GM12891 (cell line): ENCODE results near the gene CARD10.

Experiments used
- DNase-seq: peaks from one replicate; pipeline ENCODE4 v3.0.0; 2011; ENCODE audit warnings: low spot score; ENCODE audit not compliant: insufficient read length
- FAIRE-seq: peaks from 2 replicates; lab custom pipeline; 2011; peaks lifted over from hg19 to GRCh38; lab: Jason Lieb, UNC
- PAX5 ChIP-seq: IDR thresholded peaks from 2 replicates; pipeline ENCODE4 v1.6.1; 2011; ENCODE audit warnings: low read length, moderate library complexity, mild to moderate bottlenecking; ENCODE audit not compliant: insufficient read depth, severe bottlenecking
- POLR2A ChIP-seq: IDR thresholded peaks from 2 replicates; pipeline ENCODE4 v1.6.1; 2011; ENCODE audit warnings: low read depth, low read length, control low read depth
- POLR2AphosphoS5 ChIP-seq: IDR thresholded peaks from 2 replicates; pipeline ENCODE4 v1.6.1; 2011; ENCODE audit warnings: low read depth, low read length, control low read depth
- POU2F2 ChIP-seq: IDR thresholded peaks from 2 replicates; pipeline ENCODE4 v1.6.1; 2011; ENCODE audit warnings: low read depth, mild to moderate bottlenecking, control low read depth, low read length, moderate library complexity
- SPI1 ChIP-seq: IDR thresholded peaks from 2 replicates; pipeline ENCODE4 v1.6.1; 2011; ENCODE audit warnings: low read depth, low read length, control low read depth
- TAF1 ChIP-seq: IDR thresholded peaks from 2 replicates; pipeline ENCODE4 v1.6.1; 2011; ENCODE audit warnings: low read depth, low read length, control low read depth

Gene CARD10

GRCh38 chr22:37508431-37508992, 10.7 kb downstream of the CARD10 start:
- FAIRE-seq: no peak
- DNase-seq: no peak
- TF ChIP-seq POLR2AphosphoS5 (no peak), SPI1 (no peak), TAF1 (no peak), POLR2A (no peak), POU2F2 (no peak), PAX5 (no peak)

DNA sequence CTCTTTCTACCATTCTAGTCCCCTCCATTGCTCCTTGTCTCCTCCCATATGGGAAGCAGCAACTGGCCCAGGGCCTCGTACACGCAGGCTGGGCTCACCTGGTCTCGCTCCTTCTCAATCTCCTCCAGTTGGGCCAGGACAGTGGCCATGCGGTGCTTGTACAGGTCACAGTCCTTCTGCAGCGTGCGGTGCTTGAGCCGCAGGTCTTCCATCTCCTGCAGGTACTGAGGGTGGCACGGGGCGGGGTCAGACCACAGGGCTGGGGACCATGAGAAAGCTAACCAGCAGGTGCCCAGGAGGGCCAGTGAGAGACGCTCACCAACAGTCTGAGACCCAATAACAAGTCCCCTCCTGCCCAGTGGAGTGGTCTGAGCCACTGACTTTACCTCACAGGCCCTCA, 11.5 kb downstream of the CARD10 start:
- FAIRE-seq: no peak

GRCh38 chr22:37505989-37506388, 13.2 kb downstream of the CARD10 start:
- no peak for TF ChIP-seq POU2F2
- TF ChIP-seq POLR2A: no peak
- TF ChIP-seq POLR2AphosphoS5: no peak
- no peak for TF ChIP-seq SPI1
- TF ChIP-seq TAF1: no peak
- no peak for TF ChIP-seq PAX5
- no peak for DNase-seq

More for the DNA sequence above, 11.5 kb downstream of the CARD10 start:
- TF ChIP-seq TAF1 (no peak), POLR2AphosphoS5 (no peak), PAX5 (no peak), POU2F2 (no peak), POLR2A (no peak), SPI1 (no peak)
- DNase-seq: no peak

DNA sequence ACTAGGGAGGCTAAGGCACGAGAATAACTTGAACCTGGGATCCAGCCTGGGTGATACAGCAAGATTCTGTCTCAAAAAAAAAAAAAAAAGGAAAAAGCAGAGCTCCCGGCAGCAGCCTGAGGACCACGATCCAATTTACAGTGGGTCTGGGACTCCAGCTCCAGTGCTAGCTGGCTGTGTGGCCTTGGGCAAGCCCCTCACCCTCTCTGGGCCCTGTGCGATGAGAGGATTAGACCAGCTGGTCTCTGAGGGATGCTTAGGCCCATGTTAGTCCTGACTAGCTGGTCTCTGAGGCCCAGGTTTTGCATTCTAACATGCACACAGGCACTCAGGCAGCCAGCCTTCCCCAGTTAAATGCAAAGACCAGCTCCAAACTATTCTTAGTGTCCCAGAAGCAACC, 13.7 kb downstream of the CARD10 start:
- DNase-seq (no peak), FAIRE-seq (no peak)
- TF ChIP-seq POU2F2 (no peak), PAX5 (no peak), SPI1 (no peak), TAF1 (no peak), POLR2A (no peak), POLR2AphosphoS5 (no peak)

More at GRCh38 chr22:37505989-37506388, 13.2 kb downstream of the CARD10 start:
- no peak for FAIRE-seq

- TF ChIP-seq SPI1 (no peak), POLR2A (no peak)
- FAIRE-seq (no peak), DNase-seq (no peak)
Observed at GRCh38 chr22:37504964-37505363, 14.3 kb downstream of the CARD10 start.

GRCh38 chr22:37503850-37504249, 15.4 kb downstream of the CARD10 start:
- FAIRE-seq: no peak
- no peak for DNase-seq
- TF ChIP-seq TAF1 (no peak), PAX5 (no peak), POLR2AphosphoS5 (no peak), POLR2A (no peak), SPI1 (0 out of 2 replicates have a peak, but pooled peaks have one; percentile 2), POU2F2 (no peak)

DNA sequence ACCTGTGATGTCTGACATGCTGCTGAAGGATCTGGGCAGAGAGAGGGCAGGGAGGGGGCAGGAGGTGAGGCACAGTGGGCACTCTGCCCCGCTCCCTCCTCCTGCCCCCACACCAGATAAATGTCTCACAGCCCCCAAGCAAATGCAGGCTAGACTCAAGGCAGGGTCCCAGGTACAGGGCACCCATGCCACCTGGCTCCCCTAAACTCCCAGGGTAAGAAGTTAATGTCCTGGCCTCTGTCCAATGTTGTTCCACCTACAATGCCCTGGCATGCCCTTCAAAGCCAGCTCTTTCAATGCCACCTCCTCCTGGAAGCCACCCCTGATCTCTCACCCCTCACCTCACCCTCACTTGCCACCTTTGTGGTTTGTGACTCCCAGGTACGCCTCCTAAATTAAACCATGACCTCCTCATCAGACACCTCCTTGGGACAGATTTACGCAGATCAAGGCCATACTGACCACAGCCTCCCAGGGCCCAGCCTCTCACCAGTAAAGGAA, 16.0 kb downstream of the CARD10 start:
- no peak for TF ChIP-seq POU2F2
- TF ChIP-seq POLR2AphosphoS5: no peak
- no peak for TF ChIP-seq SPI1
- no peak for TF ChIP-seq POLR2A
- no peak for TF ChIP-seq TAF1
- TF ChIP-seq PAX5: no peak
- FAIRE-seq (no peak), DNase-seq (no peak)

GRCh38 chr22:37502342-37503182, 16.7 kb downstream of the CARD10 start:
- no peak for DNase-seq

DNA sequence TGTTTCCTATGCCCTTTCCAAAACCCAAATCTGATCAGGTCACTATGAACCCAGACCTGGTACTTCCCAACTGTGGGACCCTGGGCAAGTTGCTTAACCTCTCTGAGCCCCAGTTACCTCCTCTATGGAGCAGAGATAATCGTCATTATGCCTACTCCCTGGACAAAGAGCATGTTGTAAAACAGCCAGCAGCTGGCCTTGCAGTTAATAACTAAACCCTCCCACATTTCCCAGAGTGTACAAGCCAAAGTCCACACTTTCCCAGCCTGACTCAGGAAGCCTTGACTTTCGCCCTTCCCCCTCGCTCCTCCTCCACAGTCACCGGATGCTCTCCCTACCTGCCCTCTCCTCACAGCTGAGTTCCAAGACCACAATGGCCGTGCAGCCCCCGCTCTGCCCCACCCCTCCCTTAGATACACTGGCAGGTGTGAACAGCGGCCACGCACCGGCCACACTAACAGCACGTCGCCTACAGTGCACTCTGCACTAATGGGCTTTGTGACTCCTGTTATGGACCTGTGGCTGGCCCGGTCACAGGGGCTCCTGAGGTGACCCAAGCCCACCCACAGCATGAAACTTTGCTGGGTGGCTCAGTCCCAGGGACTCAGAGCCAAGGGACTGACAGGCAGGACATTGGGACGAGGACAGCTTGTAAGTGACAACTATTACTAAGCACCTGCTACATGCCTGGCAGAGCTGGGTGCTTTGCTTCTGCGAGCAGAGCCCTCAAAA, 17.4 kb downstream of the CARD10 start:
- FAIRE-seq (no peak), DNase-seq (no peak)
- no peak for TF ChIP-seq PAX5
- TF ChIP-seq POU2F2: no peak
- no peak for TF ChIP-seq TAF1
- no peak for TF ChIP-seq POLR2A
- TF ChIP-seq POLR2AphosphoS5: no peak
- no peak for TF ChIP-seq SPI1

More at GRCh38 chr22:37502342-37503182, 16.7 kb downstream of the CARD10 start:
- TF ChIP-seq TAF1: no peak
- no peak for TF ChIP-seq PAX5
- TF ChIP-seq SPI1: no peak
- TF ChIP-seq POLR2A: no peak
- TF ChIP-seq POLR2AphosphoS5: no peak
- no peak for TF ChIP-seq POU2F2
- no peak for FAIRE-seq
